Sigmoid colon (tissue), 4 donors: ENCODE data around the gene ADAMTS7.
"Not testable (repeated sequence)": the region's sequence is repeated elsewhere in the genome, so short reads cannot be mapped to it uniquely, and the experiment has no call there.

Experiments
- CTCF ChIP-seq, 4 experiments: fragments of 450-650 bp in 3 of 4; fragments of 200-600 bp in 1 of 4; IDR thresholded peaks; one replicate each; pipeline ENCODE4 v1.5.1; 2016 to 2019; ENCODE audit warnings: antibody characterized with exemption in 4 of 4, mild to moderate bottlenecking in 3 of 4, moderate library complexity in 2 of 4
- EP300 ChIP-seq, 4 donors: sonication (generic); formaldehyde crosslinking; IDR thresholded peaks; one replicate each; pipeline ENCODE4 v1.6.1; 2017; ENCODE audit warnings: antibody characterized with exemption in 4 of 4
- POLR2A ChIP-seq, 2 donors: fragments of 450-650 bp; IDR thresholded peaks; one replicate each; pipeline ENCODE4 v1.6.1; 2016; ENCODE audit warnings: antibody characterized with exemption in 2 of 2, mild to moderate bottlenecking in 2 of 2, moderate library complexity in 2 of 2
- POLR2AphosphoS5 ChIP-seq, 4 donors: sonication (generic); formaldehyde crosslinking; IDR thresholded peaks; one replicate each; pipeline ENCODE4 v1.6.1; 2017; ENCODE audit warnings: antibody characterized with exemption in 4 of 4

- not testable (repeated sequence) for TF ChIP-seq CTCF, EP300, POLR2A (IDR thresholded peaks at IDR 0.05)
- peak in 2 of 4 donors; percentile 25 to 29 for TF ChIP-seq POLR2AphosphoS5 (IDR thresholded peaks at IDR 0.05)
These were observed 49.8 kb downstream of the ADAMTS7 start for GRCh38 chr15:78761475-78761874.
